Activated T-helper 1 cell treated with Interleukin-2 at 50 U/mL for 16 hours (primary cell): Measurements from ENCODE around the gene ADNP2.

Experiments
- DNase-seq: peaks from one replicate; pipeline ENCODE4 v3.0.0-alpha.2; 2020; ENCODE audit warnings: low read depth

The ADNP2 gene

GRCh38 chr18:80172056-80172455 lies 63.0 kb downstream of the ADNP2 start:
- no peak for DNase-seq

- no peak for DNase-seq
Measured at GRCh38 chr18:80173060-80173459, 64.0 kb downstream of the ADNP2 start.

GRCh38 chr18:80175451-80176204 lies 66.6 kb downstream of the ADNP2 start:
- DNase-seq = peak; percentile 32

GRCh38 chr18:80176334-80177073 lies 67.4 kb downstream of the ADNP2 start:
- no peak for DNase-seq

- DNase-seq = no peak
Measured at GRCh38 chr18:80177128-80177527, 68.1 kb downstream of the ADNP2 start.

GRCh38 chr18:80178935-80179818 lies 70.1 kb downstream of the ADNP2 start:
- DNase-seq = no peak

GRCh38 chr18:80179857-80180558 lies 70.9 kb downstream of the ADNP2 start:
- no peak for DNase-seq

GRCh38 chr18:80180778-80181564 lies 71.9 kb downstream of the ADNP2 start:
- DNase-seq = no peak

GRCh38 chr18:80181642-80182461 lies 72.8 kb downstream of the ADNP2 start:
- no peak for DNase-seq

GRCh38 chr18:80182855-80183254 lies 73.8 kb downstream of the ADNP2 start:
- DNase-seq = no peak

- no peak for DNase-seq
Measured at GRCh38 chr18:80183273-80184050, 74.4 kb downstream of the ADNP2 start.

GRCh38 chr18:80184243-80184772 lies 75.2 kb downstream of the ADNP2 start:
- DNase-seq = no peak

- no peak for DNase-seq
Measured at GRCh38 chr18:80185545-80185944, 76.5 kb downstream of the ADNP2 start.

GRCh38 chr18:80187956-80188642 lies 79.0 kb downstream of the ADNP2 start:
- no peak for DNase-seq

- no peak for DNase-seq
Measured at GRCh38 chr18:80188643-80189530, 79.8 kb downstream of the ADNP2 start.

GRCh38 chr18:80189531-80189865 lies 80.4 kb downstream of the ADNP2 start:
- DNase-seq = no peak
